ENCODE data around the gene SOX4. TPM values are rescaled to one million over a fixed set of nuclear protein-coding genes. Genes with fewer than 3 reads are reported as not detected.
A peak's percentile ranks its signal among the peaks of the same experiment; 100 is the strongest.

Gene SOX4
- total and polyA plus RNA-seq, 2 experiments from 2014 or later: 164 to 235 TPM

GRCh38 chr6:21626756-21627155 is 33.2 kb downstream of the SOX4 start:
- H3K4me2 ChIP-seq: no peak overlapping the region
- H3F3A ChIP-seq (replicated peaks; ENCODE audit: low read depth): no peaks in the 10 kb centered on the region
- Mint-ChIP-seq H3K9me3 (no peaks in the 10 kb centered on the region), H3K27me3 (ENCODE audit: insufficient read depth, low read depth, poor library complexity) (peaks cover 4% of the 10 kb centered on the region), H3K27ac (no peak overlapping the region), H3K4me3 (no peak overlapping the region), H3K4me1 (no peaks in the 10 kb centered on the region; the same call in 2 of the 3 replicates), H3K36me3 (ENCODE audit: low read depth) (no peaks in the 10 kb centered on the region)
- H2AFZ ChIP-seq: no peak overlapping the region
- H4K20me1 ChIP-seq (replicated peaks; ENCODE audit: insufficient read depth): no peaks in the 10 kb centered on the region
- no peaks in the 10 kb centered on the region for H3K9me2 ChIP-seq (ENCODE audit: insufficient read depth)
- H3K4me1 ChIP-seq (ENCODE audit: insufficient read depth): no peaks in the 10 kb centered on the region
- H3K4me3 ChIP-seq: no peak overlapping the region
- no peaks in the 10 kb centered on the region for H3K27me3 ChIP-seq (ENCODE audit: insufficient read depth)
- H3K36me3 ChIP-seq (ENCODE audit: insufficient read depth): no peaks in the 10 kb centered on the region; the same call in 1 of the 2 replicates
- ATAC-seq (no peak), DNase-seq (ENCODE audit: low spot score) (no peak)
- TF ChIP-seq ZNF462 (CRISPR knock-in tag; IDR thresholded peaks at IDR 0.05) (no peak), ZNF331 (CRISPR knock-in tag; IDR thresholded peaks at IDR 0.05; ENCODE audit: low read depth) (no peak)
- no peak overlapping the region for H3K27ac ChIP-seq (ENCODE audit: low read depth)
- H3K79me2 ChIP-seq (replicated peaks; ENCODE audit: insufficient read depth): no peaks in the 10 kb centered on the region

GRCh38 chr6:21628160-21628559 is 34.6 kb downstream of the SOX4 start:
- H3K27me3 Mint-ChIP-seq (ENCODE audit: insufficient read depth, low read depth, poor library complexity): peaks cover 4% of the 10 kb centered on the region
- peaks cover 2% of the 10 kb centered on the region for H3K4me1 Mint-ChIP-seq
- H3K27ac Mint-ChIP-seq: no peak overlapping the region
- Histone ChIP-seq H3K4me2 (no peak overlapping the region), H3K27me3 (ENCODE audit: insufficient read depth) (no peaks in the 10 kb centered on the region), H3K4me3 (no peak overlapping the region), H3K9me2 (ENCODE audit: insufficient read depth) (no peaks in the 10 kb centered on the region), H3K27ac (ENCODE audit: low read depth) (no peak overlapping the region), H4K20me1 (replicated peaks; ENCODE audit: insufficient read depth) (no peaks in the 10 kb centered on the region), H3K79me2 (replicated peaks; ENCODE audit: insufficient read depth) (no peaks in the 10 kb centered on the region), H3K36me3 (ENCODE audit: insufficient read depth) (no peaks in the 10 kb centered on the region; the same call in 1 of the 2 replicates), H3K4me1 (ENCODE audit: insufficient read depth) (no peaks in the 10 kb centered on the region), H3F3A (replicated peaks; ENCODE audit: low read depth) (no peaks in the 10 kb centered on the region), H2AFZ (peak overlapping the region; percentile 88)
- H3K9me3 Mint-ChIP-seq: no peaks in the 10 kb centered on the region
- no peak overlapping the region for H3K4me3 Mint-ChIP-seq
- ATAC-seq (no peak), DNase-seq (ENCODE audit: low spot score) (no peak)
- H3K36me3 Mint-ChIP-seq (ENCODE audit: low read depth): no peaks in the 10 kb centered on the region
- TF ChIP-seq EZH2 (IDR thresholded peaks at IDR 0.05; ENCODE audit: low read depth, unreplicated experiment): no peak
- TF ChIP-seq ZNF331 (CRISPR knock-in tag; IDR thresholded peaks at IDR 0.05; ENCODE audit: low read depth): no peak
- TF ChIP-seq CREB1 (CRISPR knock-in tag; IDR thresholded peaks at IDR 0.05; ENCODE audit: low read depth): no peak
- TF ChIP-seq POLR2AphosphoS5 (IDR thresholded peaks at IDR 0.05; ENCODE audit: low read depth): no peak
- TF ChIP-seq ZNF114 (CRISPR knock-in tag; IDR thresholded peaks at IDR 0.05): no peak
- no peak for TF ChIP-seq ZNF462 (CRISPR knock-in tag; IDR thresholded peaks at IDR 0.05)
- no peak for TF ChIP-seq NANOG (IDR thresholded peaks at IDR 0.05; ENCODE audit: borderline replicate concordance)

Data from GM23338 (cell line).